GM19328 (cell line): Measurements from ENCODE around the gene SLC23A1.
"Not testable (repeated sequence)": the region's sequence is repeated elsewhere in the genome, so short reads cannot be mapped to it uniquely, and the experiment has no call there.

Source experiments
- ATAC-seq: cut with Tn5 transposase; IDR thresholded peaks from one replicate; pipeline ENCODE4 v1.9.1; 2021; ENCODE audit warnings: mild to moderate bottlenecking, moderate library complexity; ENCODE audit not compliant: unreplicated experiment

Gene SLC23A1

GRCh38 chr5:139390639-139391569 lies 7.8 kb upstream of the SLC23A1 start:
- ATAC-seq = no peak

- peak; percentile 39 for ATAC-seq
These were observed 6.9 kb upstream of the SLC23A1 start, which contains the start of gene MZB1 for GRCh38 chr5:139389701-139390638. Gene MZB1, minus strand, starts transcription at chr5:139389913. Its CDS starts 57 bp downstream, at chr5:139389856.

- ATAC-seq = no peak
These were observed 5.2 kb upstream of the SLC23A1 start for GRCh38 chr5:139388198-139388821.

- no peak for ATAC-seq
These were observed 4.6 kb upstream of the SLC23A1 start for GRCh38 chr5:139387611-139388197.

GRCh38 chr5:139386956-139387355 lies 3.9 kb upstream of the SLC23A1 start:
- not testable (repeated sequence) for ATAC-seq

- no peak for ATAC-seq
These were observed 2.9 kb upstream of the SLC23A1 start for GRCh38 chr5:139386050-139386438.

GRCh38 chr5:139385061-139386049 lies 2.3 kb upstream of the SLC23A1 start:
- ATAC-seq = no peak

GRCh38 chr5:139384591-139385051 lies 1.5 kb upstream of the SLC23A1 start:
- ATAC-seq = no peak

- no peak for ATAC-seq
These were observed 995 bp upstream of the SLC23A1 start for GRCh38 chr5:139383993-139384590.

- ATAC-seq = no peak
These were observed 290 bp downstream of the SLC23A1 start for GRCh38 chr5:139382807-139383206.

- ATAC-seq = no peak
These were observed 998 bp downstream of the SLC23A1 start for GRCh38 chr5:139381837-139382761.

- no peak for ATAC-seq
These were observed 3.3 kb downstream of the SLC23A1 start for GRCh38 chr5:139379626-139380449.

GRCh38 chr5:139378941-139379361 lies 4.1 kb downstream of the SLC23A1 start:
- no peak for ATAC-seq

- no peak for ATAC-seq
These were observed 4.8 kb downstream of the SLC23A1 start for GRCh38 chr5:139378101-139378825.

GRCh38 chr5:139377226-139377625 lies 5.9 kb downstream of the SLC23A1 start:
- ATAC-seq = no peak

- ATAC-seq = no peak
These were observed 6.7 kb downstream of the SLC23A1 start for GRCh38 chr5:139376364-139376763.
